GM21390 (cell line): ENCODE data around the gene CAMSAP1.

ENCODE experiments used
- ATAC-seq: cut with Tn5 transposase; IDR thresholded peaks from one replicate; pipeline ENCODE4 v1.9.1; 2021; ENCODE audit not compliant: unreplicated experiment

CAMSAP1 gene

GRCh38 chr9:135883410-135884089 is 23.8 kb downstream of the CAMSAP1 start:
- ATAC-seq: no peak

DNA sequence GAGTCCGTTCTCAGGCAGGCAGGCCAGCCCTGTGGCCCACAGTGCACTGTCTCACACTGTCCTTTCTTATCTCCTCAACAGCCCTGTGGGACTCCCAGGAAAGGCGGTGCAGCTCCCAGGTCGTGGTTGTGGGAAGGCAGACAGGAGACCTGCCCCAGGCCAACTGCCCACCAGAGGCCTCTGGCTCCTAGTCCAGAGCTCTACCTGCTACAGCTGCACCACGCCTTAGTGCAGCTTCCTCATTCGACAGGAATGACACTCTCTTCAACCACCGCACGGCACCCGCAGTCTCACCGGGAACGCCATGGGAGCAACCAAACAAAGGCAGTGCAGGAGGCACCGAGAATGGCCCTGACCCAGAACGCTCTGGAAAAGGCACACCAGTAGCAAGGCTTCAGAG is 25.3 kb downstream of the CAMSAP1 start:
- no peak for ATAC-seq

GRCh38 chr9:135880438-135880837 is 26.9 kb downstream of the CAMSAP1 start:
- no peak for ATAC-seq

- no peak for ATAC-seq
Measured at GRCh38 chr9:135879619-135880018, 27.7 kb downstream of the CAMSAP1 start.

DNA sequence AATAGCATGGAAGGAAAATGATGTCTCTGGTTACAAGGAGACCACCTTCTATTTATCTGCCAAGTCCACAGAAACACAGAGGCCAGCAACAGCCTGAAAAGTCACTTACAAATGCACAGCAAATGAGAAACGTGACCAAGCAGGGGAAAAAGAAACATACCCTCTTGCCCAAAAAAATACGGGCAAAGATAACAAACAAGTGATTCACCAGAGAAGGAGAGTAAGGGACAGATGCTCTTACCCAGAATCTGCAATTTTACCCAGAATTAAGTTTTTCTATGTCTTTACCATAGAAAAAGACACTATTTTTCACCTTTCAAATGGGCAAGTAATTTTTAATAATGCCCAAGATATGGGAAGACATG is 28.1 kb downstream of the CAMSAP1 start:
- no peak for ATAC-seq

DNA sequence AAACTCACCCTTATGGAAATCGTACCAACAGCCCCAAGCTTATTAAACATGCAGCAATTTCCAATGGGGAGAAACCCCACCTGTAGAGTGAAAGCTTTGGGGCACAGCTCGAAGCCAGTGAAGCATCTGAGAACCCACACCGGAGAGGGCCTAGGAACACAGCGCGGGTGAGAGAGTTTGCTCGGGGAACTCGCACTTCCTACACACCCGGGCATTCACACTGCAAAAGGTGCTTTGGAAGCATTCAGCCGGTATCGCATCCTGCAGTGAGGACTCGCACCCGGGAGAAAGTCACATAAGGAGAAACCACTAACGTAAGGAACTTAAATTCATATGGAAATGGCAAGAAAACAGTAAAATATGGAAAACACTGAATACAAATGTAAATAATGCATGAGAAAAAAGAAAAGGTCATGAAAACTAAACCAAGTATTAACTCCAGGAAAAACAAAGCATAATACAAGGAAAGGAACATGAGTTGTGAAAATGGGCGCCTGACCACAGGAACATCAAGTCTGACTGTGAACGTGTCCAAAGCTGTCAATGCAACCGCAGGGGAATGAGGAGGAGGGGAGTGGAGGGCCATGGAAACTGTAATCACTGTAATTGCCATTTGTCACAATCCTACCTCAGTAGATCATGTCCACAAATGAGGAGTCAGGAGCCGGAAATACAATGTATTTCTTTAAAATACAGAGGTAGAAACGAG is 28.7 kb downstream of the CAMSAP1 start:
- ATAC-seq: no peak

GRCh38 chr9:135877791-135878527 is 29.4 kb downstream of the CAMSAP1 start:
- no peak for ATAC-seq

DNA sequence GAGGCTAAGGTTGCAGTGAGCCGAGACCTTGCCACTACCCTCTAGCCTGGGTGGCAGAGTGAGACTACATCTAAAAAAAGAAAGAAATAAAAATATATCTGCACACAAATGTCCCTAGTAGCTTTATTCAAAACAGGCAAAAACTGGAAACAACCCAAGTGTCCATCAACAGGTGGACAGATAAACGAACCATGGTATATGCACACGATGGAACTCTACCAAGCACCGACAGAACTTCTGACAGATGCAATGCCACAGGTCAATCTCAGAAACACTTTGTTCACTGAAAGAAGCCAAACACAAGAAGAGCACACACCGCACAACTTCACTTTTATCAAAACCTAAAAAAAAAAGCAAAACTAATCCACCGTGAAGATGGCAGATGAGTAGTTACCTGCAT is 30.4 kb downstream of the CAMSAP1 start:
- no peak for ATAC-seq

GRCh38 chr9:135874859-135875258 is 32.5 kb downstream of the CAMSAP1 start:
- no peak for ATAC-seq

GRCh38 chr9:135869909-135870308 is 37.4 kb downstream of the CAMSAP1 start:
- no peak for ATAC-seq

DNA sequence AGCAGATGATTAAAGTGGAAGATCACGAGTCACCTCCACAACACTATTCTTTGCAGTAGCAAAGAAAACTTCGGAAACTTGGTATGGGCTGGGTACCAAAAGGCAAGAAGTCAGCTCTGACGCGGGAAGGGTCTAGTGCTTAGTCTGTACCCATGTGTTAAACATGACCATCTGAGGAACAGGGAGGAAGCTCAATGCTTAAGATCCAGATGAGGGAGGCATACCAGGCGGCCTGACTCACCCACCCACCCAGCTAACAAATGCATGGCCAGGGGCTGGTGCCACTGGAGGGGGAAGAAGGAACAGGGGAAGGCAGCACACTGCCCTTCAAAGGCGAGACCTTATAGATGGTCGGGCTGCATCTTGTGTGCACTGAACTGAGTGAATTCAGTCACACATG is 41.8 kb downstream of the CAMSAP1 start:
- no peak for ATAC-seq

GRCh38 chr9:135864447-135865049 is 42.8 kb downstream of the CAMSAP1 start:
- ATAC-seq: no peak

DNA sequence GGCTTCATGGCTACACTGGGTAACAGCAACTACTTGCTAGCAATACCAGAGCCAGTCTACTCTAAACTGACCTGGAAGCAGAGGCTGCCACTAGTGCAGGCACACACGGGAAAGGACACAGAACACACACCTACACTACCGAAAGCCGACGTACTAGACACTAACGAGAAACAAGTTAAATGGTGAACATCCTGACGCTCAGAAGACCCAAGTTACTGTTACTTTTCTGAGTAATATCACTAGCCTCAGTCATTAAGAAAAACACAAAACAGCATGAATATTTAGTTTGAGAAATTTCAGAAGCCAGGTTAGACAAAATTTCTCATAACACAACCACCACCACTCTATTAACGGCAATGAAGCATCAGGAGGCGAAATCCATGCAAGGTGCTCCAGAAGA is 44.5 kb downstream of the CAMSAP1 start:
- ATAC-seq: no peak

GRCh38 chr9:135858491-135859185 is 48.7 kb downstream of the CAMSAP1 start:
- ATAC-seq: no peak

GRCh38 chr9:135857843-135858242 is 49.5 kb downstream of the CAMSAP1 start:
- no peak for ATAC-seq

DNA sequence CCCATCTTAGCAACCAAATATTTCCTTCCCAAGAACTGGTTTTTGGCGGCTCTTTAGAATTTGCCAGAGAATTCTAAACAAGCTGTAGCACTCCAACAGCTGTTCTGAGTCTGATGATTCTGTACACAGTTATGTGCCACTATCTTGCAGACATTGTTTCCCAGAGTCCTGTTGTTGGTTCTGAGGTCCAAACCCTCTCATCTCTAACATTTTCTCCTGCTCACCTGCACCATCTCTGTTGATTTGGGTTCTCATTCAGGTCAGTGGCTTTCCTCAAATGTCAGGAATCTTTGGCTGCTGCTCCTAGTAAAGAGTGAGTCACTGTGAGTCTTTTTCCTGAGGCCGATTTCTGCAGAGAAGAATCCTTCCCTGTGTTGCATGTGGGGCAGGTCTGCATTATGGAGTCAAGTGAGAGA is 50.0 kb downstream of the CAMSAP1 start:
- ATAC-seq: no peak

- ATAC-seq: no peak
Measured at GRCh38 chr9:135851748-135852147, 55.6 kb downstream of the CAMSAP1 start.

DNA sequence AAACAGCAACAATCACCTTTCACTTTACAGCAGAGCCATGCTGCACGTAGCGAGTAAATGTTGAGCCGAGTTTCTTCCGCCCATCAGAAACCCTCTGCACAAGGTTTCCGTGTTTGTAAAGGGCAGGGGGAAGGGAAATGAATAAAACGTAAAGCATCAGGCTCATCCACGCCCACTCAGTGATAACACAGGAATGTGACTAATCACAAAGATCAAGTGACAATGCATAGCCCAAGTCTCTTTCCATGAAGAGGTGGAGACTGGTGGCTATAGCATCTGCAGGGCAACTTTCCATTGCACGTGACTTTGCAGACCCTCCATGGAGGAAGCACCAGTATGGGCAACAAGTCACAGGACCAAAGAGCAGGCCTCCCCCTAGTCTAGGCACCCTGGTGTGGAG is 56.6 kb downstream of the CAMSAP1 start:
- ATAC-seq: no peak

DNA sequence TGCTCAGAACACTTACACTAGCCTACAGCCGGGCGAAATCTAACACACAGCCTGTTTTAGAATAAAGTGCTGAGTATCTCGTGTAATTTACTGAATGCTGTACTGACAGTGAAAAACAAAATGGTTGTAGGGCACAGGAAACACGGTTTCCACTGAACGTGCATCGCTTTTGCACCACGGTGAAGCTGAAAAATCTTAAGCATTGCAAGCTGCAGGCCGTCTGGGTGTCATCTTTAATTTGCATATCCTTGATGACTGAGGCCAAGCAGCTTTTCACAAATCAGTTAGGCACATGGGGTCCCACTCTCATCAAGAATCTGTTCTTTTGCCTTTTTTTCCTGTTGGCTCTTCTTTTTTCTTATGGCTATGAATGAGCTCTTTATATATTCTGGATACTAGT is 58.2 kb downstream of the CAMSAP1 start:
- no peak for ATAC-seq

DNA sequence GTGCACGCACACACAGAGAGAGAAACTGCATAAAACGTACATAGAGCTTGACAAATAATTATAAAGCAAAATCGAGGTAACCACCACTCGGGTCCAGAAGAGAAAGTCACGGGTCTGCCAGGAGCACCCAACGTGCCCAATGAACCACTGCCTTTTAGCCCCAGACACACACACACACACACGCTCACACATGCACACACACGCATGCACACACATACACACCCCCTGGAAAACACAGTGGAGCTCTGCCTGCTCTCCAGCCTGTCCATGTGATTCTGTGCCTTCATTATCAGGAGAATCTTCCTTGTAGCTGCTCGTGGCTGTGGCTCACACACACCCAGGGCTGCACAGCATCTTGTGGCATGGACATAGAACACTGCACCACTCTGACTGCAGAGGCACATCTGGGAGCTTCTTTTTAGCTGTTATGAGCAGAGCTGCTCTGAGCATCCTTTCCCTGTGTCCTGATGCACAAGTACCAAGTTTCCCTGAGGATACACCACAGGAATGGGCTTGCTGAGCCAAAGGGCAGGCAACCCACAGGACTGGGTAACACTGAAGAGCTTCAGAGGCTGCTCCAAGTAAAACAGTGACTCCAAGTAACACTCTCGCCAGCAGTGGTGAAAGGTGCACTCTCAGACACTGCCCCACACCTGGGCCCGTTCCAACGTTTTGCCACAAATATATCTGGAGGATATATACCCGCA is 58.9 kb downstream of the CAMSAP1 start:
- no peak for ATAC-seq

DNA sequence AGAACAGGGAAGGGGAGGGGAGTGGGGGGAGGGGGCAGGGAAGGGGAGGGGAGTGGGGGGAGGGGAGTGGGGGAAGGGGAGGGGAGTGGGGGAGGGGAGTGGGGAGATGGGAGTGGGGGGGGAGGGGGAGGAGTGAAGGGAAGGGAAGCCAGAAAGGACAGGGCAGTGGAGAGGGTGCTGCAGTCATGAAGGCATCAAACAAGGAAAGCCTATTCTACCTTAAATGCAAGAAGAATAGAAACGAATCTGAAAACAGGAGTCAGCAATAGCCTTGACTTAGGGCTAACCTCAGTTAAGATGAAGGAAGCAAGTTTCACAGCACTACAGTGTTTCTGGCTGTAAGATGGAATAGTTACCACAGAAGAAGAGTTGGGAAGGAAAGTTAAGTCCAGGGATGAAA is 59.5 kb downstream of the CAMSAP1 start:
- no peak for ATAC-seq
